ENCODE results near the gene FNDC1.

Gene FNDC1

DNA sequence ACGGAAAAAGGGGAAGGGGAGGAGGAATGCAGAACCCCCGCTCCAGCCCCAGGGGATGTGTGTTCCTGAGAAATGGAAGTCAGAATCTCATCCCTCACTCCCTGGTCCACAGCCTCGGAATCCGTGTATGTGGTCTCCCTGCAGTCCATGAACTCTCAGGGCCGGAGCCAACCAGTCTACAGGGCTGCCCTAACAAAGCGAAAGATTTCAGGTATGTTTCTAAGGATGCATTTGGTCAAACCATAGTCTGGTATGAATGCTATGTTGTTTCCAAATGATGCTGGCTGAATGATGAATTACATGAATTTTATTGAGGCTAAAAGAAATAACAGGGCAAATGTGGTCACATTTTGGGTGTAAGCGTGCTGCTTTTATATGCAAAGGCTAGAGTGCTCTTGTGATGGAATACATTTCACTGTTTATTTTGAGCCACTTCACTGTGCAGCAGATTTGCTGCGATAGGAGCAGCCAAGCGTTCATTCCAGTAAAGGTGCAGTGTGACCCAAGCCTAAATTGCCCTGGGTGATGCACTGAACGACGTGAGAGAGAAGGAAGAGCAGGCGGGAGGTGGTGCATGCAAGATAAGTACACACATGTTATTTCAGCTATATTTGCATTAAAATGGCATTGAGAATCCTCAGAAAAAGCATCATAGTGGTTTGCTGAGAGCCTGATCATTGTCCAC, 52.4 kb downstream of the FNDC1 start:
- Histone ChIP-seq H3K36me3 (ENCODE audit: control insufficient read depth, low read length) (no peaks in the 10 kb centered on the region), H3K9me2 (replicated peaks; ENCODE audit: control insufficient read depth, low read length) (no peaks in the 10 kb centered on the region), H3K4me1 (ENCODE audit: control insufficient read depth, low read length) (peaks cover 79% of the 10 kb centered on the region), H3K4me3 (ENCODE audit: low read length) (peak overlapping the region; percentile 41), H3K79me2 (ENCODE audit: control insufficient read depth, low read length) (no peaks in the 10 kb centered on the region), H3K4me2 (ENCODE audit: low read length) (peak overlapping the region; percentile 61), H4K20me1 (ENCODE audit: control insufficient read depth, insufficient read depth, low read depth, low read length) (no peaks in the 10 kb centered on the region), H3F3A (ENCODE audit: control insufficient read depth, insufficient read depth) (0 out of 2 replicates have a peak, but pooled peaks cover 4% of the 10 kb centered on the region), H3K9me3 (ENCODE audit: control insufficient read depth, insufficient read depth, low read length) (no peaks in the 10 kb centered on the region), H3K27ac (ENCODE audit: low read depth, low read length) (peak overlapping the region; percentile 53), H3K27me3 (ENCODE audit: control insufficient read depth, low read length) (no peaks in the 10 kb centered on the region)
- TF ChIP-seq EZH2phosphoT487 (IDR thresholded peaks at IDR 0.05; ENCODE audit: borderline replicate concordance, low read length), result no peak
- TF ChIP-seq, protein P1, sequence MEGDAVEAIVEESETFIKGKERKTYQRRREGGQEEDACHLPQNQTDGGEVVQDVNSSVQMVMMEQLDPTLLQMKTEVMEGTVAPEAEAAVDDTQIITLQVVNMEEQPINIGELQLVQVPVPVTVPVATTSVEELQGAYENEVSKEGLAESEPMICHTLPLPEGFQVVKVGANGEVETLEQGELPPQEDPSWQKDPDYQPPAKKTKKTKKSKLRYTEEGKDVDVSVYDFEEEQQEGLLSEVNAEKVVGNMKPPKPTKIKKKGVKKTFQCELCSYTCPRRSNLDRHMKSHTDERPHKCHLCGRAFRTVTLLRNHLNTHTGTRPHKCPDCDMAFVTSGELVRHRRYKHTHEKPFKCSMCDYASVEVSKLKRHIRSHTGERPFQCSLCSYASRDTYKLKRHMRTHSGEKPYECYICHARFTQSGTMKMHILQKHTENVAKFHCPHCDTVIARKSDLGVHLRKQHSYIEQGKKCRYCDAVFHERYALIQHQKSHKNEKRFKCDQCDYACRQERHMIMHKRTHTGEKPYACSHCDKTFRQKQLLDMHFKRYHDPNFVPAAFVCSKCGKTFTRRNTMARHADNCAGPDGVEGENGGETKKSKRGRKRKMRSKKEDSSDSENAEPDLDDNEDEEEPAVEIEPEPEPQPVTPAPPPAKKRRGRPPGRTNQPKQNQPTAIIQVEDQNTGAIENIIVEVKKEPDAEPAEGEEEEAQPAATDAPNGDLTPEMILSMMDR (IDR thresholded peaks at IDR 0.05; ENCODE audit: low read depth, low read length, poor library complexity, severe bottlenecking), result no peak

DNA sequence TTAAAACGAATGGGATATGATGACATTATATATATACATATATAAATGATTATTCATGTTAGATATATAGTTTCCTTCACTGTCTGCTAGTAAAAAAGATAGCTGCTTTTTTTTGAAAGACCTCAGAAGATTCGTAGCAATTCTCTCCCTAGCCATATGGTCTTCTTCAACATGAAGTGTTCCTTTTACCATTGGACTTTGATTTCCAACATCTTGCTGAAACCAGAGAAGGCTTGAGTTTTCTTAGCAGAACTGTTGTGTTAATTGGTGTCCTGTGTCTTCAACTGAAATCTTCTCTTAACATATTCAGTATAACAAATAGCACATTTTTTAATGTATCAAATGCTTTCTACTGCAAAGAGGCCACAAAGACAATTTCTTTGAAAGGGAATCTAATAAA, 55.3 kb downstream of the FNDC1 start:
- Histone ChIP-seq H3K9me3 (ENCODE audit: control insufficient read depth, insufficient read depth, low read length) (no peaks in the 10 kb centered on the region), H3K4me2 (ENCODE audit: low read length) (no peak overlapping the region), H4K20me1 (ENCODE audit: control insufficient read depth, insufficient read depth, low read depth, low read length) (no peaks in the 10 kb centered on the region), H3F3A (ENCODE audit: control insufficient read depth, insufficient read depth) (0 out of 2 replicates have a peak, but pooled peaks cover 4% of the 10 kb centered on the region), H3K36me3 (ENCODE audit: control insufficient read depth, low read length) (no peaks in the 10 kb centered on the region), H3K4me1 (ENCODE audit: control insufficient read depth, low read length) (peaks cover 51% of the 10 kb centered on the region), H3K79me2 (ENCODE audit: control insufficient read depth, low read length) (no peaks in the 10 kb centered on the region), H3K4me3 (ENCODE audit: low read length) (no peak overlapping the region), H3K27me3 (ENCODE audit: control insufficient read depth, low read length) (no peaks in the 10 kb centered on the region; the same call in 1 of the 2 replicates), H3K27ac (ENCODE audit: low read depth, low read length) (no peak overlapping the region), H3K9me2 (replicated peaks; ENCODE audit: control insufficient read depth, low read length) (no peaks in the 10 kb centered on the region)
- no peak for TF ChIP-seq EZH2phosphoT487 (IDR thresholded peaks at IDR 0.05; ENCODE audit: borderline replicate concordance, low read length)
- TF ChIP-seq, protein P1 (IDR thresholded peaks at IDR 0.05; ENCODE audit: low read depth, low read length, poor library complexity, severe bottlenecking), result no peak

DNA sequence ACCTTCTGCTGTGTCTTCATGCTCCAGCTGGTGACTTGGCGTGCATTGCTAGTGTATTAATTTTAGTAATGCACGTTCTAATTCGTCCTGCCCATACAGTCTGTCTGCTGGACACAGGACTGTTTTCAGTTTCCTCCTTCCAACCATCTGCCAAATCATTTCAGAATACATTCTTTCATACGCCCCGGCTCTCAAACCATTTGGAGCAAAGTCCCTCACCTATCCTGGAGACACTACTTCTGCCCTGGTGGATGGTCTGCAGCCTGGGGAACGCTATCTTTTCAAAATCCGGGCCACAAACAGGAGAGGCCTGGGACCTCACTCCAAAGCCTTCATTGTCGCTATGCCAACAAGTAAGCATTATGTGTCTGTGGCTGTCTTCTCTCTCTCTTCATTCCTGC, 60.5 kb downstream of the FNDC1 start:
- Histone ChIP-seq H3K27me3 (ENCODE audit: control insufficient read depth, low read length) (no peaks in the 10 kb centered on the region; the same call in 1 of the 2 replicates), H3K9me3 (ENCODE audit: control insufficient read depth, insufficient read depth, low read length) (no peaks in the 10 kb centered on the region)

More for the DNA sequence above, 60.5 kb downstream of the FNDC1 start:
- Histone ChIP-seq H3F3A (ENCODE audit: control insufficient read depth, insufficient read depth) (no peaks in the 10 kb centered on the region), H3K9me2 (replicated peaks; ENCODE audit: control insufficient read depth, low read length) (no peaks in the 10 kb centered on the region), H3K4me3 (ENCODE audit: low read length) (no peak overlapping the region), H3K79me2 (ENCODE audit: control insufficient read depth, low read length) (no peaks in the 10 kb centered on the region), H4K20me1 (ENCODE audit: control insufficient read depth, insufficient read depth, low read depth, low read length) (no peaks in the 10 kb centered on the region), H3K36me3 (ENCODE audit: control insufficient read depth, low read length) (no peaks in the 10 kb centered on the region), H3K4me1 (ENCODE audit: control insufficient read depth, low read length) (peaks cover 4% of the 10 kb centered on the region), H3K4me2 (ENCODE audit: low read length) (no peak overlapping the region), H3K27ac (ENCODE audit: low read depth, low read length) (no peak overlapping the region)
- TF ChIP-seq, protein P1 (IDR thresholded peaks at IDR 0.05; ENCODE audit: low read depth, low read length, poor library complexity, severe bottlenecking), result no peak
- no peak for TF ChIP-seq EZH2phosphoT487 (IDR thresholded peaks at IDR 0.05; ENCODE audit: borderline replicate concordance, low read length)
